Femur (tissue), 1 donor: ENCODE measurements around the gene SLC25A13.

Source experiments
- DNase-seq: peaks from one replicate; pipeline ENCODE4 v3.0.0-alpha.2; 2017

Gene SLC25A13

GRCh38 chr7:96287559-96287958, 34.3 kb downstream of the SLC25A13 start:
- DNase-seq: no peak

- DNase-seq: no peak
Measured at GRCh38 chr7:96287132-96287531, 34.8 kb downstream of the SLC25A13 start.

- DNase-seq: no peak
Measured at GRCh38 chr7:96285579-96285978, 36.3 kb downstream of the SLC25A13 start.

GRCh38 chr7:96284835-96285234, 37.1 kb downstream of the SLC25A13 start:
- DNase-seq: no peak

- no peak for DNase-seq
Measured at GRCh38 chr7:96284240-96284639, 37.7 kb downstream of the SLC25A13 start.

GRCh38 chr7:96282835-96283234, 39.1 kb downstream of the SLC25A13 start:
- no peak for DNase-seq

- no peak for DNase-seq
Measured at GRCh38 chr7:96277921-96278320, 44.0 kb downstream of the SLC25A13 start.

- DNase-seq: no peak
Measured at GRCh38 chr7:96276019-96276418, 45.9 kb downstream of the SLC25A13 start.

GRCh38 chr7:96273716-96274115, 48.2 kb downstream of the SLC25A13 start:
- DNase-seq: no peak

- DNase-seq: no peak
Measured at GRCh38 chr7:96269246-96269994, 52.5 kb downstream of the SLC25A13 start.

- DNase-seq: no peak
Measured at GRCh38 chr7:96266580-96266979, 55.3 kb downstream of the SLC25A13 start.

- no peak for DNase-seq
Measured at GRCh38 chr7:96266015-96266414, 55.9 kb downstream of the SLC25A13 start.

- DNase-seq: no peak
Measured at GRCh38 chr7:96253964-96254363, 67.9 kb downstream of the SLC25A13 start.

- DNase-seq: no peak
Measured at GRCh38 chr7:96253441-96253840, 68.5 kb downstream of the SLC25A13 start.

GRCh38 chr7:96250776-96251361, 71.0 kb downstream of the SLC25A13 start:
- DNase-seq: no peak

GRCh38 chr7:96248405-96248804, 73.5 kb downstream of the SLC25A13 start:
- DNase-seq: no peak

GRCh38 chr7:96246919-96247318, 75.0 kb downstream of the SLC25A13 start:
- no peak for DNase-seq

- no peak for DNase-seq
Measured at GRCh38 chr7:96244992-96245292, 77.0 kb downstream of the SLC25A13 start.

GRCh38 chr7:96244244-96244991, 77.5 kb downstream of the SLC25A13 start:
- no peak for DNase-seq

GRCh38 chr7:96243241-96243640, 78.7 kb downstream of the SLC25A13 start:
- DNase-seq: no peak

- DNase-seq: no peak
Measured at GRCh38 chr7:96241855-96242254, 80.0 kb downstream of the SLC25A13 start.

- no peak for DNase-seq
Measured at GRCh38 chr7:96238976-96239766, 82.7 kb downstream of the SLC25A13 start.

GRCh38 chr7:96238474-96238873, 83.4 kb downstream of the SLC25A13 start:
- DNase-seq: peak; percentile 34
